GM18867 (cell line): Measurements from ENCODE around the gene SV2B.

Experiments used
- ATAC-seq: cut with Tn5 transposase; IDR thresholded peaks from one replicate; pipeline ENCODE4 v1.9.1; 2021; ENCODE audit warnings: mild to moderate bottlenecking, moderate library complexity; ENCODE audit not compliant: unreplicated experiment

SV2B gene

DNA sequence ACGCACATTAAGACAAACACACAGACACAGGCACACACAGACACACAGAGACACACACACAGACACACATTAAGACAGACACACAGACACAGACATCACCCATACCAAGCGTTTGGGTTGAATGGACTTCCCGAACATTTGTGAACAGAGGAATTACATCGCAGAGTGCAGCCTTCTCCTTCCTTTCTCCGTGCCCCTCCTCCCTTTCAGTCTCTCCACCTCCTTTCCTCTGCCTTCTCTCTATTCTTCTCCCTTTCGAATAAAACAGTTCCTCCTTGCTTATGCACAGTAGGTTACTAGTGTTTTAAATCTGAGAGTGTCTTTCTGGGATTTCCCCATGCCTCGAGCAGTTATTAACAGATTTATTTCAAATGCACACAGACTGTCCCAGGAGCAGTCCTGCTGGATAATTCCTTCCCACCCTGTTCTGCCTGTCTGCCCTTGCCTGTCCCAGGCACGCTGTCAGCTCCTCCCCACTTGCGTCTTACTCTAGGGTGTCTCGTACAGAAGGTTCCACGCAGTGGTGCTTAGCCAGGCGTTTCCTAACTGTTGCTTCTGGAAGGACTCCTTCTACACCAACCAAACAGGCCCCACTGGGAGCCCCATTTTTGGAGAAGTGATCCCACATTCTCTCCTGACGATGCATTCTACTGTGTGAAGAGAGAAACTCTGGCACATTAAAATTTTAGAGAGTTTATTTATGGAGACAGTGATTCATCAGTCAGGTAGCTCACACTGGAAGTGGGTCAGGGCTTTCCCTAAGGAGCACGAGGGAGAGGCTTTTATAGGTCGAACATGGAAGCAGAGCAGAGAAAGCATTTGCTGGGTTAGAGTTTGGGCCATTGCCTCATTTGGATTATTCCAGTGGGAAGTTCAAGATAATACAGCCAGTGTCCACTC is 163.8 kb downstream of the SV2B start:
- no peak for ATAC-seq

DNA sequence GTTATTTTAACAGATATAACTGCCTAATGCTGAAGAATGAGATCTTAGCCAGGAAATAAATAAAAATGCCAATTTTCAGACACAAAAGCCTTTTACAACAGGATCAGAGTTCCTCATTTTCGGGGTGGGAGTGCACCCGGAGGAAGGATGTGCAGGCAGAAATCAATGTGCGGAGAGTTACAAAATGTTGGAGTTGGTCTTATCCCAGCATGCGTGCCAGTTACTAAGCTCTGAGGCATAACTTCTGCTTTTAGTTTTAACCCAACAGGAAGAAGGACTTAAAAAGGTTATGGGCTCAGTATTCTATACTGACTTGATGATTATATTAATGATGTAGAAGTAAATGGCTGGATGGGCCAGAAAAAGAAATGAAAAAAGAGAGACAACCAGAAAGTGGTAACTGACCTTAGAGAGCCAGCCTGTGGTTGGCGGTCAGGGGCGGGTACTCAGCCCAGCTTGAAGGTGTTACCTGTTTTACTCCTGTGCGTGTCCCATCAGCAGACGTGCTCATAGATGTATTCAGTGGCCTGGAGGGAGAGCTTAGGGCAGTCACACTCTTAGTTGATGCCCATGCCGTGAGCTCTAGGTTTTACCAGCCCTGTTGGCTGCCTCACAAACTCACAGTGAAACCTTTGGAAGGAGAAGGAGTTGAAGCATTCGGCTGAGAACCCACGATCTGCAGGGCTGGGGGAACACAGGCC is 164.7 kb downstream of the SV2B start:
- ATAC-seq, result no peak

DNA sequence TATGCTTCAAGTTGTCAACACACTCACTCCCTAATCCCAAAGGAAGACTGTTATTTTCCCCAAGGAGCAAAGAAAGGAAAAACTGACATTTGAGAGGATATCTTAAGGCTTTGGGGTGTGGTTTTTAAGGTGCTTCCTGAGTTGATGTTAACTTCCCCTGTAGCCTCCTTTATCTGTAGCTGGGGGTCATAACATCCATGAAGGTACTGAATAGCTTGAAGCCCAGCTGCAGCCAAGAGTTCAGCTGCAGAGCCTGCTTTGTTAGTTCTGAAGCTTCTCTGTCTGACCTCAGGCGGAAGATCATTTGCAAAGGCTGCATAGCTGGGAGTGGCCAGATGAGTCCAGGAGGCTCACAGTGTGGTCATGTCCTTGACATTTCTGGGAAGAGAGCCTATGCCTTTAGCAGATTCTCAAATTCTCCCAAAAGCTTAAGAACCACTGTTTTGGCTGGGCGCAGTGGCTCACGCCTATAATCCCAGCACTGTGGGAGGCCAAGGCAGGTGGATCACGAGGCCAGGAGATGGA is 165.4 kb downstream of the SV2B start:
- ATAC-seq, result no peak

DNA sequence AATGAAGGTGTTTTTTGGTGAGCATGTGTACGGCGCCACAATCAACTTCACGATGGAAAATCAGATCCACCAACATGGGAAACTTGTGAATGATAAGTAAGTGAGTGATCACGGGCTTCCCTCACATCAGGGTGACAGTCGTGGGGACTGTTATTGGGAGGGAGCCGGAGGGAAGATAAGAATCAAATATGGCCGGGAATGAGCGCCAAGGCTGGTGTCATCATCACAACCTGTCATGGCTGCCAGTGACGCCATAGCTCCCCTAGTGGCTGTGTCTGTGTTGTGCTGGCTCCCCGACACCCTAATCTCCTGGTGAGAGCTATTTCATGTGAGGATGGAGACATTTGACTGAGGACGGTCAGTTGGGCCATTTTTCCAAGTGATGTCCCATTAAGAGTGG is 168.5 kb downstream of the SV2B start:
- no peak for ATAC-seq

DNA sequence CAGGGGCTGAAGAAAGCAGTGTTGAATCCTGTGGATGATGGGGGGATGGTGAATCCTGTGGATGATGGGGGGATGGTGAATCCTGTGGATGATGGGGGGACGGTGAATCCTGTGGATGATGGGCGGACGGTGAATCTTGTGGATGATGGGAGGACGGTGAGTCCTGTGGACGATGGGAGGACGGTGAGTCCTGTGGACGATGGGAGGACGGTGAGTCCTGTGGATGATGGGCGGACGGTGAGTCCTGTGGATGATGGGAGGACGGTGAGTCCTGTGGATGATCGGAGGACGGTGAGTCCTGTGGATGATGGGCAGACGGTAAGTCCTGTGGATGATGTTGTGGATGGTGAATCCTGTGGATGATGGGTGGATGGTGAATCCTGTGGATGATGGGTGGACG is 170.7 kb downstream of the SV2B start:
- ATAC-seq, result no peak

DNA sequence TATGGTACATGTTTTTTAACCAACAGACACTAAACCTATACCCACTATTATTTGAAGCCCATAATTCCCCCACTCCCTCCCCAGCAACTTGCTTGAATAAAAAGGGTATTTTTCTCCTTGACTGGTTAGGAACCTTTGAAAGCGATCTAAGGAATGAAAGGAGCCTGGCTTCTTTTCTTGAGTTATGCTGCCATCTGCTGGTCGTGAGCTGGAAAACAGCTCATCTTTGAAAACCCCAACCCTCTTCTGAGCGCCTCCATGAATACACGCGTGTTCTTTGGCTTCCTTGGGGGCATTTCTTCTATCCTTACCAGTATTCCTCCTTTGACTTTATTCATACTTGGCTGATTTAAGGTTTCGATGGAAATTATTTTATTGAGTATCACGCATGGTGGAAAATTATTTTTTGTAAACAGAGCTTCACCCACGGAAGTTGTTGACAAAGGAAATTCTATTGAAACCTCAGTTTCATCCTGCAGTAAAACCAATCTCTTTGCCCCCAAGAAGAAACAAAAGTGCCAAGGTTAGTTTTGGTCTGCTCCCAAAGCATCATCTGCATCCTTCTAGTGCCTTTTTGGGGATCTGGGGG is 171.6 kb downstream of the SV2B start:
- peak; percentile 61 for ATAC-seq

DNA sequence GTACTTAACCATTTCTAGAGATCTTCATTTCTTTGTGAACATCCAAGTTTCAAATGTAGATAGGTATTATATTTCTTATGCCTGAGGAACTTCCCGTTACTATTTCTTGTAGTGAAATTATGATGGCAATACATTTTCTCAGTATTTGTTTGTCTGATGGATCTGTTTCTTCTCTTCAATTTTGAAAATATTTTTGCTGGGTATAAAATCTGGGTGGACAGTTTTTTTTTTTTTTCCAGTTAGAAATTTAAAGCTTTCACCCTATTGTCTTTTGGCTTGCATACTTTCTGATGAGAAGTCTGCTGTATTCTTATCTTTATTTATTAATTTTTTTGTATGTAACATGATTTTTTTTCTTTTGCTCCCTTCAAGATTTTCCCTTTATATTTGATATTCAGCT is 175.8 kb downstream of the SV2B start:
- no peak for ATAC-seq

DNA sequence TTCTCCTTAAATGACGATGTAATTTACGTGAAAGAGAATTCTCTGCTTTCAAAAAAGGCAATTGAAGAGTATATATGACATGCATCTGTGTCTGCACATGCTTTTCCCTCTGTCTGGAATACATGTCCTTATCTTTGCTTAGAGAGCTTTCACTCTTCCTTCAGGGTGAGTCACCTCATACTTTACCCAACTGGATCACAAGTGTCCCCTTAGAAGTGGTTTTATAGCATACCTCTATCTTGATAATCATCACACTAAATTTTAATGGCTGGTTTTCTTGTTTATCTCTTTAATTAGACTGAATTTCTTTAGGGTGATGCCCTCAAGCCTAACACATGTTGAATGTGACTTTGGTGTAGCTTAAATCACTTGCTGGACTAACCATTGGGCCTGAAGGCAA is 178.9 kb downstream of the SV2B start:
- ATAC-seq, result no peak

DNA sequence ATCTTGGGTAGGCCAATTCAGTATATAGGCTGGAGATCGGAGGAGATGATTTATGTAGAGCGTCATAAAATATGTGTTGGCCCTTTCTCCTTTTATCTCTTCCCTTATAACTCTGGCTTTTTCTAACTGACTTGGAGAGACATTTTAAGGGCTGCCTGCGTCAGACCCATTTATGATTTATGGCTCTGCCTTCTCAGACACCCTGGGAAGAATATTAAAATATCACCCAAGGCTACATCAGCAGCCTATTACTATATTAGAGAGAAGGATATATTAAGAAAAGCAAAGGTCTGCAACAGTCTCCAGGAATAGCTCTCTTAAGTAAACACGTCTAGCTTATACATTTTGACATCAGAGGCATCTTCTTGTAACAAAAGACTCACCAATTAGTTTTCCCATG is 179.4 kb downstream of the SV2B start:
- no peak for ATAC-seq

DNA sequence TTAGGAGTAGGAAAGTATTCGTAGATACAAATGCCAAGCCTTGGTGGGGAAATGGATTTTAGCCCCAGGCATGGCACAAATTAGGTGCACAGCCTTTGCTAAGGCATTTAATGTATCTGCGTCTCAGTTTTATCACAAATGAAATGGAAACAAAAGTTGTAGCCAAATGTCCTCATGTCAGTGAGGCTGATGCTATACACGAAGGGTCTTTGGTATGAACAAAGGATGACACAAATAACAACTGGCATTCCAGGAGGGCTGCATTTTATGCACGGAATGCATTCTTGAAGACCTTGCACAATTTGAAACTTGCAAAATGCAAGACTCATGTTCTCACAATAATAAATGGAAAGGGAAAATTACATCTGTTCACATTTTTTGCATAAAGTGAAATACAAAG is 181.9 kb downstream of the SV2B start:
- ATAC-seq, result no peak

DNA sequence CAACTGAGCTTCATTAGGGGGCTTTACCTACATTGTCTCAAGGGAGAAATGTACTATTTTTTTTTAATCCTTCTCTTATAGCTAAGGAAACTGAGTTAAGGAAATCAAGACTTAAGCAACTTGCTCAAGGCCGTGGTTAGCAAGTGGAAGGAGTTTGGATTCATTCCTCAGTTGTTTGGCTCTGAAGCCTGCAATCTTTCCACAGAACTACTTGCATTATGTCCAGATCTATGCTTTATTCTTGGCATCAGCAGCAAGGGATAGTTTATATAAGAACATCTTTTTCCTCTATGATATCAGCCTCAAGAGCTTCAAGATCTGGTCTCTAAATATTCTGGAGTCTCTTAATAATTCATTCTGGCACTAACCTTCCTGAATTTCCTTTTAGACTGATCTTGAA is 182.4 kb downstream of the SV2B start:
- ATAC-seq, result no peak

DNA sequence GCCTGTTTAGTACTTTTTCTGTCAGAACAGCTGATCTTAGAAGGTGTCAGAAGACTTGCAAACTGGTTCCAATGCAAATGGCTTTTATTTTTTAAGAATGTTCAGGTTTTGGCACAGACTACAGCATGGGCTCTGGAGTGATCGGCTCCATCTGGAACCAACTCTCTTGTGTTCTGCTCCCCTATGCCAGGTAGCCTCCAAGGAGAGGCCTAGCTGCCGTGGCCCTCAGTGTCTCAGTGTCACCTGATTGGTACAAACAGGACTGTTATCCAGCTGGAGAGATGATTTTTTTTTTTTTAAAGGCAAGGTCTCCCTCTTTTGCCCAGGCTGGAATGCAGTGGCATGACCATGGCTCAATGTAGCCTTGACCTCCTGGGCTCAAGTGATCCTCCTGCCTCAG is 183.1 kb downstream of the SV2B start:
- ATAC-seq, result no peak

DNA sequence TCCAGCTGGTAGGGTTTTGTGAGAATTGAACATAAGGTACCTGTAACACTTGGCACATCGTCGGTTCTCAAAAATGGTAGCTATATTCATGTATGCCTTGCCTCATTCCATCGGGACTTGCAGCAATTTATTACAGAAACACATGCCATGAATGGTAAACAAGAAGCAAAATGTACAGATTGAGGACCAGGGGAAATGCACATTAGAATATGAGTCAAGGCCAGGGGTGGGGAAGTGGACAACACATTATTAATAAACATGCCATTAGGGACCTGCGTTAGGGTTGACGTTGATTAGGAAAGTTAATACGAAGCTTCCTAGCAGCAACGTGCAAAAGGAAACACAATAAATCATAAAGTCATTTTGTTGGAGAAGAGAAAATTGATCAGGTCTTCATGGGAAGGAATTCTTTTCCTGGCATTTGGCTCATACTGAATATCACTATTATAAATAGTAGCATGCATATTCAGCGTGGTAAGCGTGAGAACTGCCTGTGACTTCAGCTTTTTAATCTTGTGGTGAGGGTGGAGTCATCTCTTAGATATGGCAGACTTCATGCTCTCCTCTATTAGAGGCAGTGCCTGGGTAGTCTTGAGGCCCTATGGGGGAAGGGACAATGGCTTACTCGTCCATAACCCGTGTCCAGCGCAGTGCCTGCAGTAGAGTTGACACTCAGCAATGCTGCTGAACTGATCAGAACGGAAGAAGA is 184.9 kb downstream of the SV2B start:
- ATAC-seq, result no peak

DNA sequence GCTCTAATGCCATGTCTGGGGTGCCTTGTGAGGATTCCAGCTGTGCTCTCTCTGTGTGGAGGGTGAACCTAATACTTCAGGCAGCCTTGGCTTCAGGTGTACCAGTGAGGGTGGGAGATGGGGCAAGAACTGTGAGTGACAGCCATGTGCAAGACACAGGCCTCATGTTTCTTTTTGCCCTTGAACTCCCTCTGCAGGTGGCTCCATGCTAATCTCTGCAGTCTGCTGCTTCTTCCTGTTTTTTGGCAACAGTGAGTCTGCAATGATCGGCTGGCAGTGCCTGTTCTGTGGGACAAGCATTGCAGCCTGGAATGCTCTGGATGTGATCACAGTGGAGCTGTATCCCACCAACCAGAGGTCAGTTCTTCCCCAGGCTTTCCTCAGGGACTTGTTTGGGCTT is 189.3 kb downstream of the SV2B start:
- peak; percentile 42 for ATAC-seq

DNA sequence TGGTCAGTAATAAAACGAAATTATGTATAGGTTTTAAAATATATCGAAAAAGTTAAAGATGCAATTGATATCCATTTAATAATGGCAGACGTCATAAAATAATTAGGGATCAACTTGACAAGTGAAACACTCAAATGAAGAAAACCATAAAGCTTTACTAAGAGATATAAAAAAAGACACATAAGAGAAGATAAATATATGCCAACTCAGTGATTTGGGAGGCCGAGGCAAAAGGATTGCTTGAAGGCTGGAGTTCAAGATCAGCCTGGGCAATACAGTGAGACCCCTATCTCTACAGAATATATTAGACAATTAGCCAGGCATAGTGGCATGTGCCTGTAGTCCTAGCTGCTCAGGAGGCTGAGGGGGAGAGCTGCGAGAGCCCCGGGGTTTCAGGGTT is 190.5 kb downstream of the SV2B start:
- no peak for ATAC-seq

DNA sequence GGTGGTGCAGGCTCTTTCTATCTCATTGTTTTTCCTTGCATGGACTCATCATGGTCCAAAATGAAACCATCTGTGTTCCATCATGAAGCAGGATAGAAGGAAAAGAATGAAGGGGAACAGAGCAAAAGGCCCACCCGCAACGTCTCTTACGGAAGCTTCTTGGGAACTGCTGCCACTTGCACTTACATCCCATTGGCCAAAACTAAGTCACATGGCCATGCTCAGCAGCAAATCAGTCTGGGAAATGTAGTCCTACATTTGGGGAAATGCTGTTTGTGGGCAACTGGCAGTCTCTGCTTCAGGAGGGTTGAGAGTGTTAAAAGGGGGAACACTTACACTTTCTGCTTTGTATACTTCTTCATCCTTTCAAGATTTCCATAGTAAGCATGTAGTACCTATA is 191.6 kb downstream of the SV2B start:
- ATAC-seq, result peak; percentile 49

DNA sequence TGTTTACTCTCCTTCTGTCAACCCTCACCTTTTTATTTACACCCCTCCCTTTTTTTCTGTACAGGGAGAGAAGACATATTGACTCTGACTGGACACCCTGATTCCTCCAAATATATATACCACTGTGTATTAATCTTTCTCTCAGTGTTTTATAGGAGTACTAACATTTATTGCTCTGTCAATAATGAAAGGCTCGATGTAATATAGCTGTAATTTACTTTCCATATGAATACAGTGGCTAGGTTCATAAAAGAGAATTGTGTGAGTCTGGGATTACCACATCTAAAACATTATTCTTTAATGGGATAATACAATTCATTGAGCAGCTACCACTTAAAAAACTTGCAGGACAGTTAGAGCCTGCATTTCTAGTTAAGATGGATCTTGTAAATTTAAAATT is 194.3 kb downstream of the SV2B start:
- ATAC-seq, result no peak

DNA sequence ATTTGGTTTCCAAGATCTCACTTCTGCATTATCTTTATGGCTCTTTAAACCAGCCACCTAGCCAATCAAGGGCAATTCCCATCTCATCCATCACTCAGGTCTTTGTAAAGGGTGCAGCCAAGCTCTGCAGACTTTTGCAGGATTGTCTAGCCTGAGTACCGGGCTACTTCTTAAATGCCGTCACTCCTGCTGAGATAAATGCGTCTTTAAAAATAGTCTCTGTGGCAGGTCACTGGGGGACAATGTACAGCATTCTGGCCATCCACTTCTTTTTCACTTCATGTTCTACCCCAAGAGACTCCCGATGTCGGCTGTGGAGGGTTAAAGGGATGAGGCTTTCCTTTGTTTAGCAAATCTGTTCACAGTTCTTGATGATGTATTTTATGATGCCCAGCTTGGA is 194.7 kb downstream of the SV2B start:
- no peak for ATAC-seq

DNA sequence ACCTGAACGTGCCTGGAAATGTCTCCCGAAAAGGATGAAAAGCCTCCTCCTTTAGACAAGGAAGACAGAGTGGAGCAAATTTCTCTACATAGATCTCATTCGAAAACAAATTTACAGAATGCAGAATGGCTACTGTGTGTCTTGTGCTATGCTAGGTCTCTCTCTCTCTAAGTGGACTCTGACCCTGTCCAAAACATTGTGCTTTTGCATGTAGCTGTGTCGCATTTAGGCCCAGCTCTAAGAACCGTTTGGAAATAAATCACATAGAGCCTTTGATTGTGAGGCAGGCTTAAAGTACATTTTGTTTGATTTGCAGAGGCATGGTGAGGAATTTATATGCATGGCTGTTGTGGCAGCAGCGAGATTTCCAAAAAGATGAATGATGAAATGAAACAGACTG is 198.0 kb downstream of the SV2B start:
- ATAC-seq, result no peak

DNA sequence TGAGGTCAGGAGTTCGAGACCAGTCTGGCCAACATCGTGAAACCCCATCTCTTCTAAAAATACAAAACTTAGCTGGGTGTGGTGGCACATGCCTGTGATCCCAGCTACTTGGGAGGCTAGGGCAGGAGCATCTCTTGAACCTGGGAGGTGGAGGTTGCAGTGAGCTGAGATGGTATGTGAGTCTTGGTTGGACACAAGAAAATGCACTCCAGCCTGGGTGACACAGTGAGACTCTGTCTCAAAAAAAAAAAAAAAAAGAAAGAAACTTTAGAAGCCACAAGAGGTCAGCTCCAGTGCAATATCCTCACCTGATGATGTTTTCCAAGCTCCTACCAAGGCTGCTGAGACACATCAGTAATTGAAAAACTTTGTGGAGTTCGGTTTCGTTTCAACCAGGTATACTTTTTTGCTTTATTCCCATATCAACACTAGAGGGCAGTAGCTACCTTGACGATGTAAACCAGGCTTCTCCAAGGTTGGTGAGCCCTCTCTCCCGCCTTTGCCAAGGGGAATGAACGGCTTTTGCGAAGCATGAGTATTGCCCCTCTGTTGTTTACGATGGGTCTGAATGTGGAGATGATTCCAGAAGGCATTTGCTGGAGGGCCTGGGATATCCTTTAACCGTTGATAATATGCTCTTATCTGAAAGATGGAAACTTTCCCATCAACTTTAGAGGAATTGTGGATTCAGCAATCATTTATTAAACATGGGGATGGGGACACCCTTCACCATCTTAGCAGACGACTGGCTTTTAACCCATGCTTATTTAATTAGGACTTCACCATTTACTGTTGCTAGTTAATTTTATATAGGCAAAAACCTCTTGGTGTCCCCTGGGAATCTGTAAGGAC is 202.8 kb downstream of the SV2B start:
- peak; percentile 59 for ATAC-seq
